HepG2 (cell line): Measurements from ENCODE around the gene UCN2. TPM values are rescaled to one million over a fixed set of nuclear protein-coding genes. Genes with fewer than 3 reads are reported as not detected.

Experiments used
- FIP1L1 ChIP-seq: fragments of 200-400 bp; formaldehyde crosslinking; IDR thresholded peaks from 2 replicates; pipeline ENCODE4 v1.6.1; 2018; ENCODE audit warnings: low read depth, mild to moderate bottlenecking, low read length, moderate library complexity, borderline replicate concordance; ENCODE audit not compliant: insufficient read depth
- GABPB1 ChIP-seq: IDR thresholded peaks from 2 replicates; pipeline ENCODE4 v1.6.1; 2016; ENCODE audit warnings: mild to moderate bottlenecking, missing genetic modification reagents, moderate library complexity, missing compliant biosample characterization
- HCFC1 ChIP-seq: fragments of 150-350 bp; IDR thresholded peaks from 2 replicates; pipeline ENCODE4 v1.6.1; 2014; ENCODE audit warnings: low read depth, low read length
- HNRNPUL1 ChIP-seq: fragments of 200-400 bp; formaldehyde crosslinking; IDR thresholded peaks from 2 replicates; pipeline ENCODE4 v1.6.1; 2017; ENCODE audit warnings: low read depth, mild to moderate bottlenecking, low read length, moderate library complexity
- JUND ChIP-seq: sonication (generic); formaldehyde crosslinking; IDR thresholded peaks from 2 replicates; pipeline ENCODE4 v1.8.0; 2022; ENCODE audit warnings: mild to moderate bottlenecking, missing genetic modification reagents
- NR2F6 ChIP-seq, 2 experiments: IDR thresholded peaks; 2 replicates each; pipeline ENCODE4 v1.6.1; 2016; ENCODE audit warnings: antibody characterized with exemption in 1 of 2, mild to moderate bottlenecking in 1 of 2
- RORA ChIP-seq: sonication (generic); formaldehyde crosslinking; IDR thresholded peaks from 2 replicates; pipeline ENCODE4 v1.5.0; 2020; ENCODE audit warnings: mild to moderate bottlenecking, missing genetic modification reagents, moderate library complexity
- SETDB1 ChIP-seq: sonication (generic); formaldehyde crosslinking; IDR thresholded peaks from 2 replicates; pipeline ENCODE4 v1.5.1; 2020; ENCODE audit warnings: missing genetic modification reagents, mild to moderate bottlenecking, borderline replicate concordance
- SP5 ChIP-seq: IDR thresholded peaks from 2 replicates; pipeline ENCODE4 v1.6.1; 2016; ENCODE audit warnings: low read depth, borderline replicate concordance
- TAF15 ChIP-seq: fragments of 200-400 bp; formaldehyde crosslinking; IDR thresholded peaks from one replicate; pipeline ENCODE4 v1.6.1; 2018; ENCODE audit warnings: mild to moderate bottlenecking, low read depth, low read length; ENCODE audit not compliant: poor library complexity, severe bottlenecking
- ZBTB38 ChIP-seq: sonication (generic); formaldehyde crosslinking; IDR thresholded peaks from 2 replicates; pipeline ENCODE4 v1.5.1; 2020; ENCODE audit warnings: mild to moderate bottlenecking, missing genetic modification reagents
- ZNF570 ChIP-seq: sonication (generic); formaldehyde crosslinking; IDR thresholded peaks from 2 replicates; pipeline ENCODE4 v1.4.0; 2020; ENCODE audit warnings: mild to moderate bottlenecking, missing genetic modification reagents, borderline replicate concordance
- ZNF782 ChIP-seq: sonication (generic); formaldehyde crosslinking; IDR thresholded peaks from 2 replicates; pipeline ENCODE4 v1.4.0; 2020; ENCODE audit warnings: missing genetic modification reagents, mild to moderate bottlenecking, borderline replicate concordance
- polyA plus RNA-seq, 8 experiments: library from polyadenylated mRNA; depleted of rRNA in 3 of 8; stranded (reverse) in 7 of 8; unstranded in 1 of 8; fragments of >200 nt; fragmentation: Illumina TruSeq in 4 of 8; extraction: Trizol in 4 of 8; gene quantifications; 2 replicates each; pipeline versions ENCODE4 v1.2.1 to v1.2.3, GENCODE V29; 2011 to 2016; ENCODE audit warnings: low read depth in 4 of 8, missing spikeins in 1 of 8, mixed read lengths in 1 of 8; ENCODE audit not compliant: insufficient read depth in 1 of 8
- total RNA-seq, 5 experiments: library from RNA; depleted of rRNA; stranded (reverse); fragments of >200 nt; fragmentation: Illumina TruSeq; extraction: Trizol; gene quantifications; 2 replicates each; pipeline ENCODE4 v1.2.3, GENCODE V29; 2016; ENCODE audit warnings: low read depth in 1 of 5
- TF ChIP-seq, protein P1 (sequence below): IDR thresholded peaks from 2 replicates; pipeline ENCODE4 v1.6.1; 2012; ENCODE audit warnings: low read length, improper control_type of control experiment
- TF ChIP-seq, protein P2 (sequence below): sonication (generic); formaldehyde crosslinking; IDR thresholded peaks from 2 replicates; pipeline ENCODE4 v1.9.0; 2021; ENCODE audit warnings: missing genetic modification reagents, mild to moderate bottlenecking, borderline replicate concordance
- TF ChIP-seq, protein P3 (sequence below): sonication (generic); formaldehyde crosslinking; IDR thresholded peaks from 2 replicates; pipeline ENCODE4 v1.8.0; 2023; ENCODE audit warnings: mild to moderate bottlenecking, missing genetic modification reagents
- TF ChIP-seq, protein P4 (sequence below): IDR thresholded peaks from 2 replicates; pipeline ENCODE4 v1.4.0; 2020; ENCODE audit warnings: mild to moderate bottlenecking, missing genetic modification reagents
- TF ChIP-seq, protein P5 (sequence below): sonication (generic); formaldehyde crosslinking; IDR thresholded peaks from 2 replicates; pipeline ENCODE4 v1.4.0; 2020; ENCODE audit warnings: missing genetic modification reagents

The UCN2 gene
- total and polyA plus RNA-seq, 2 of the 13 experiments (the other 11 are each of a cell fraction or from before 2014, with no cell fraction given): 0.07 to 1.5 TPM

DNA sequence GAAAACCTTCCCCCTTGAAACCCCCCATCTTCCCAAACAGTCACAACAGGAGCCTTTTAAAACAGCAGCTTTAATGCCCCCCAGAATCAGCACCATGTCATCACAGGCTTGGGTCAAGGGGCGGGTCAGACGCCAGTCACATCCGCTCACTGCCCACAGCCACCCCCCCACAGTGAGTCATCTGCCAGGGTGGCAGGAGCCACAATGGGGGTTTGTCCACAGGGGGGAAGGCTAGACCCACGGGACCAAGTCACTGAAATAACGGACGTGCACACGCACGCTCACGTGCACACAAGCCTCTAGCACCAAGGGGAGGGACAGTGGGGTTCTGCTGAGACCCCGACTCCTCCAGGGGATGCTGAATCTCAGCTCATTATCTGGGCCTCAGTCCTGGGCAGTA, 441 bp upstream of the UCN2 start (continued):
- TF ChIP-seq, protein P1, sequence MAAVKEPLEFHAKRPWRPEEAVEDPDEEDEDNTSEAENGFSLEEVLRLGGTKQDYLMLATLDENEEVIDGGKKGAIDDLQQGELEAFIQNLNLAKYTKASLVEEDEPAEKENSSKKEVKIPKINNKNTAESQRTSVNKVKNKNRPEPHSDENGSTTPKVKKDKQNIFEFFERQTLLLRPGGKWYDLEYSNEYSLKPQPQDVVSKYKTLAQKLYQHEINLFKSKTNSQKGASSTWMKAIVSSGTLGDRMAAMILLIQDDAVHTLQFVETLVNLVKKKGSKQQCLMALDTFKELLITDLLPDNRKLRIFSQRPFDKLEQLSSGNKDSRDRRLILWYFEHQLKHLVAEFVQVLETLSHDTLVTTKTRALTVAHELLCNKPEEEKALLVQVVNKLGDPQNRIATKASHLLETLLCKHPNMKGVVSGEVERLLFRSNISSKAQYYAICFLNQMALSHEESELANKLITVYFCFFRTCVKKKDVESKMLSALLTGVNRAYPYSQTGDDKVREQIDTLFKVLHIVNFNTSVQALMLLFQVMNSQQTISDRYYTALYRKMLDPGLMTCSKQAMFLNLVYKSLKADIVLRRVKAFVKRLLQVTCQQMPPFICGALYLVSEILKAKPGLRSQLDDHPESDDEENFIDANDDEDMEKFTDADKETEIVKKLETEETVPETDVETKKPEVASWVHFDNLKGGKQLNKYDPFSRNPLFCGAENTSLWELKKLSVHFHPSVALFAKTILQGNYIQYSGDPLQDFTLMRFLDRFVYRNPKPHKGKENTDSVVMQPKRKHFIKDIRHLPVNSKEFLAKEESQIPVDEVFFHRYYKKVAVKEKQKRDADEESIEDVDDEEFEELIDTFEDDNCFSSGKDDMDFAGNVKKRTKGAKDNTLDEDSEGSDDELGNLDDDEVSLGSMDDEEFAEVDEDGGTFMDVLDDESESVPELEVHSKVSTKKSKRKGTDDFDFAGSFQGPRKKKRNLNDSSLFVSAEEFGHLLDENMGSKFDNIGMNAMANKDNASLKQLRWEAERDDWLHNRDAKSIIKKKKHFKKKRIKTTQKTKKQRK: no peak
- TF ChIP-seq JUND (CRISPR knock-in tag): peak; percentile 72
- no peak for TF ChIP-seq TAF15
- TF ChIP-seq, protein P2, sequence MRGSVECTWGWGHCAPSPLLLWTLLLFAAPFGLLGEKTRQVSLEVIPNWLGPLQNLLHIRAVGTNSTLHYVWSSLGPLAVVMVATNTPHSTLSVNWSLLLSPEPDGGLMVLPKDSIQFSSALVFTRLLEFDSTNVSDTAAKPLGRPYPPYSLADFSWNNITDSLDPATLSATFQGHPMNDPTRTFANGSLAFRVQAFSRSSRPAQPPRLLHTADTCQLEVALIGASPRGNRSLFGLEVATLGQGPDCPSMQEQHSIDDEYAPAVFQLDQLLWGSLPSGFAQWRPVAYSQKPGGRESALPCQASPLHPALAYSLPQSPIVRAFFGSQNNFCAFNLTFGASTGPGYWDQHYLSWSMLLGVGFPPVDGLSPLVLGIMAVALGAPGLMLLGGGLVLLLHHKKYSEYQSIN (CRISPR knock-in tag): no peak
- TF ChIP-seq ZBTB38 (CRISPR knock-in tag): peak; percentile 45; the same call in 1 of the 2 replicates
- TF ChIP-seq HNRNPUL1: no peak
- TF ChIP-seq ZNF570 (CRISPR knock-in tag): no peak
- TF ChIP-seq GABPB1: peak; percentile 19; the same call in 1 of the 2 replicates
- TF ChIP-seq, protein P3, sequence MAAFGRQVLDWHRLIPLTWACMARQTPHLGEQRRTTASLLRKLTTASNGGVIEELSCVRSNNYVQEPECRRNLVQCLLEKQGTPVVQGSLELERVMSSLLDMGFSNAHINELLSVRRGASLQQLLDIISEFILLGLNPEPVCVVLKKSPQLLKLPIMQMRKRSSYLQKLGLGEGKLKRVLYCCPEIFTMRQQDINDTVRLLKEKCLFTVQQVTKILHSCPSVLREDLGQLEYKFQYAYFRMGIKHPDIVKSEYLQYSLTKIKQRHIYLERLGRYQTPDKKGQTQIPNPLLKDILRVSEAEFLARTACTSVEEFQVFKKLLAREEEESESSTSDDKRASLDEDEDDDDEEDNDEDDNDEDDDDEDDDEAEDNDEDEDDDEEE (CRISPR knock-in tag): no peak
- TF ChIP-seq RORA (CRISPR knock-in tag): no peak
- TF ChIP-seq ZNF782 (CRISPR knock-in tag): no peak
- no peak for TF ChIP-seq SETDB1 (CRISPR knock-in tag)
- TF ChIP-seq HCFC1: no peak
- no peak for TF ChIP-seq NR2F6 (IDR thresholded peaks at IDR 0.05)
- TF ChIP-seq NR2F6 (CRISPR knock-in tag; IDR thresholded peaks at IDR 0.05): peak; percentile 30; the same call in 1 of the 2 replicates
- peak; percentile 77 for TF ChIP-seq SP5
- no peak for TF ChIP-seq FIP1L1
- TF ChIP-seq, protein P4, sequence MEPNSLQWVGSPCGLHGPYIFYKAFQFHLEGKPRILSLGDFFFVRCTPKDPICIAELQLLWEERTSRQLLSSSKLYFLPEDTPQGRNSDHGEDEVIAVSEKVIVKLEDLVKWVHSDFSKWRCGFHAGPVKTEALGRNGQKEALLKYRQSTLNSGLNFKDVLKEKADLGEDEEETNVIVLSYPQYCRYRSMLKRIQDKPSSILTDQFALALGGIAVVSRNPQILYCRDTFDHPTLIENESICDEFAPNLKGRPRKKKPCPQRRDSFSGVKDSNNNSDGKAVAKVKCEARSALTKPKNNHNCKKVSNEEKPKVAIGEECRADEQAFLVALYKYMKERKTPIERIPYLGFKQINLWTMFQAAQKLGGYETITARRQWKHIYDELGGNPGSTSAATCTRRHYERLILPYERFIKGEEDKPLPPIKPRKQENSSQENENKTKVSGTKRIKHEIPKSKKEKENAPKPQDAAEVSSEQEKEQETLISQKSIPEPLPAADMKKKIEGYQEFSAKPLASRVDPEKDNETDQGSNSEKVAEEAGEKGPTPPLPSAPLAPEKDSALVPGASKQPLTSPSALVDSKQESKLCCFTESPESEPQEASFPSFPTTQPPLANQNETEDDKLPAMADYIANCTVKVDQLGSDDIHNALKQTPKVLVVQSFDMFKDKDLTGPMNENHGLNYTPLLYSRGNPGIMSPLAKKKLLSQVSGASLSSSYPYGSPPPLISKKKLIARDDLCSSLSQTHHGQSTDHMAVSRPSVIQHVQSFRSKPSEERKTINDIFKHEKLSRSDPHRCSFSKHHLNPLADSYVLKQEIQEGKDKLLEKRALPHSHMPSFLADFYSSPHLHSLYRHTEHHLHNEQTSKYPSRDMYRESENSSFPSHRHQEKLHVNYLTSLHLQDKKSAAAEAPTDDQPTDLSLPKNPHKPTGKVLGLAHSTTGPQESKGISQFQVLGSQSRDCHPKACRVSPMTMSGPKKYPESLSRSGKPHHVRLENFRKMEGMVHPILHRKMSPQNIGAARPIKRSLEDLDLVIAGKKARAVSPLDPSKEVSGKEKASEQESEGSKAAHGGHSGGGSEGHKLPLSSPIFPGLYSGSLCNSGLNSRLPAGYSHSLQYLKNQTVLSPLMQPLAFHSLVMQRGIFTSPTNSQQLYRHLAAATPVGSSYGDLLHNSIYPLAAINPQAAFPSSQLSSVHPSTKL (CRISPR knock-in tag): peak; percentile 21; the same call in 1 of the 2 replicates
- TF ChIP-seq, protein P5, sequence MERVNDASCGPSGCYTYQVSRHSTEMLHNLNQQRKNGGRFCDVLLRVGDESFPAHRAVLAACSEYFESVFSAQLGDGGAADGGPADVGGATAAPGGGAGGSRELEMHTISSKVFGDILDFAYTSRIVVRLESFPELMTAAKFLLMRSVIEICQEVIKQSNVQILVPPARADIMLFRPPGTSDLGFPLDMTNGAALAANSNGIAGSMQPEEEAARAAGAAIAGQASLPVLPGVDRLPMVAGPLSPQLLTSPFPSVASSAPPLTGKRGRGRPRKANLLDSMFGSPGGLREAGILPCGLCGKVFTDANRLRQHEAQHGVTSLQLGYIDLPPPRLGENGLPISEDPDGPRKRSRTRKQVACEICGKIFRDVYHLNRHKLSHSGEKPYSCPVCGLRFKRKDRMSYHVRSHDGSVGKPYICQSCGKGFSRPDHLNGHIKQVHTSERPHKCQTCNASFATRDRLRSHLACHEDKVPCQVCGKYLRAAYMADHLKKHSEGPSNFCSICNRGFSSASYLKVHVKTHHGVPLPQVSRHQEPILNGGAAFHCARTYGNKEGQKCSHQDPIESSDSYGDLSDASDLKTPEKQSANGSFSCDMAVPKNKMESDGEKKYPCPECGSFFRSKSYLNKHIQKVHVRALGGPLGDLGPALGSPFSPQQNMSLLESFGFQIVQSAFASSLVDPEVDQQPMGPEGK (CRISPR knock-in tag): peak; percentile 62; the same call in 1 of the 2 replicates
